GM23338 (cell line): ENCODE results near the gene C9orf85. TPM values are rescaled to one million over a fixed set of nuclear protein-coding genes. Genes with fewer than 3 reads are reported as not detected.

Source experiments
- ATAC-seq: fragments of 200-7000 bp; cut with Tn5 transposase; 3 replicates; pipeline ENCODE4 v1.9.1; 2020
- DNase-seq: peaks from one replicate; pipeline ENCODE4 v3.0.0-alpha.2; 2015; ENCODE audit warnings: low spot score
- H2AFZ ChIP-seq: fragments of 200-600 bp; sonication (generic); 2 replicates; pipeline ENCODE4 v1.8.0; 2016; ENCODE audit warnings: antibody characterized with exemption, mild to moderate bottlenecking, moderate library complexity
- H3F3A ChIP-seq: fragments of 200-600 bp; sonication (generic); replicated peaks from 2 replicates; pipeline ENCODE4 v1.8.0; 2017; ENCODE audit warnings: antibody characterized with exemption, mixed run types, low read depth
- H3K27ac ChIP-seq: fragments of 200-600 bp; sonication (generic); 2 replicates; pipeline ENCODE4 v1.6.1; 2016; ENCODE audit warnings: low read depth
- H3K27me3 ChIP-seq: fragments of 200-600 bp; sonication (generic); 2 replicates; pipeline ENCODE4 v1.8.0; 2016; ENCODE audit warnings: mild to moderate bottlenecking, mixed run types, moderate library complexity; ENCODE audit not compliant: insufficient read depth
- H3K36me3 ChIP-seq: fragments of 200-600 bp; sonication (generic); 2 replicates; pipeline ENCODE4 v1.8.0; 2016; ENCODE audit warnings: mild to moderate bottlenecking; ENCODE audit not compliant: insufficient read depth
- H3K4me1 ChIP-seq: fragments of 200-600 bp; sonication (generic); 2 replicates; pipeline ENCODE4 v1.8.0; 2016; ENCODE audit warnings: mild to moderate bottlenecking, moderate library complexity; ENCODE audit not compliant: insufficient read depth
- H3K4me2 ChIP-seq: fragments of 200-600 bp; sonication (generic); 2 replicates; pipeline ENCODE4 v1.7.1; 2017; ENCODE audit warnings: mixed run types
- H3K4me3 ChIP-seq: fragments of 200-600 bp; sonication (generic); 2 replicates; pipeline ENCODE4 v1.6.1; 2016; ENCODE audit warnings: mixed run types
- H3K79me2 ChIP-seq: fragments of 200-600 bp; sonication (generic); replicated peaks from 2 replicates; pipeline ENCODE4 v1.8.0; 2017; ENCODE audit warnings: mild to moderate bottlenecking; ENCODE audit not compliant: insufficient read depth
- H3K9me2 ChIP-seq: fragments of 200-600 bp; sonication (generic); 2 replicates; pipeline ENCODE4 v1.8.0; 2017; ENCODE audit not compliant: insufficient read depth
- H4K20me1 ChIP-seq: fragments of 200-600 bp; sonication (generic); replicated peaks from 2 replicates; pipeline ENCODE4 v1.8.0; 2017; ENCODE audit warnings: mild to moderate bottlenecking; ENCODE audit not compliant: insufficient read depth
- H3K27ac Mint-ChIP-seq: 2 replicates; pipeline ENCODE4 v1.8.0; 2020; ENCODE audit warnings: inconsistent platforms, mild to moderate bottlenecking, moderate library complexity, mixed read lengths
- H3K27me3 Mint-ChIP-seq: 3 replicates; pipeline ENCODE4 v1.8.0; 2022; ENCODE audit warnings: low read depth, mild to moderate bottlenecking, moderate library complexity, mixed read lengths, inconsistent platforms; ENCODE audit not compliant: insufficient read depth, poor library complexity
- H3K36me3 Mint-ChIP-seq: 3 replicates; pipeline ENCODE4 v1.8.0; 2021; ENCODE audit warnings: low read depth, mild to moderate bottlenecking, inconsistent platforms, moderate library complexity, mixed read lengths
- H3K4me1 Mint-ChIP-seq: 3 replicates; pipeline ENCODE4 v1.8.0; 2020; ENCODE audit warnings: mild to moderate bottlenecking, inconsistent platforms, mixed read lengths
- H3K4me3 Mint-ChIP-seq: 3 replicates; pipeline ENCODE4 v1.8.0; 2021; ENCODE audit warnings: moderate library complexity, mild to moderate bottlenecking, inconsistent platforms, mixed read lengths
- H3K9me3 Mint-ChIP-seq: 3 replicates; pipeline ENCODE4 v1.8.0; 2020; ENCODE audit warnings: moderate library complexity, mild to moderate bottlenecking, inconsistent platforms, mixed read lengths
- CREB1 ChIP-seq: fragments of 250-450 bp; sonication (Bioruptor Pico); IDR thresholded peaks from 2 replicates; pipeline ENCODE4 v1.5.0; 2020; ENCODE audit warnings: low read depth, mild to moderate bottlenecking, moderate library complexity
- EZH2 ChIP-seq: fragments of 200-600 bp; sonication (generic); IDR thresholded peaks from one replicate; pipeline ENCODE4 v1.8.0; 2017; ENCODE audit warnings: antibody characterized with exemption, mild to moderate bottlenecking, low read depth; ENCODE audit not compliant: unreplicated experiment
- EZH2phosphoT487 ChIP-seq: fragments of 200-600 bp; sonication (generic); IDR thresholded peaks from one replicate; pipeline ENCODE4 v1.8.1; 2018; ENCODE audit warnings: antibody characterized with exemption; ENCODE audit not compliant: unreplicated experiment
- JUNB ChIP-seq: IDR thresholded peaks from one replicate; pipeline ENCODE4 v1.6.1; 2016; ENCODE audit warnings: antibody characterized with exemption; ENCODE audit not compliant: unreplicated experiment
- NANOG ChIP-seq: IDR thresholded peaks from 2 replicates; pipeline ENCODE4 v1.6.1; 2016; ENCODE audit warnings: antibody characterized with exemption, borderline replicate concordance
- POLR2AphosphoS5 ChIP-seq: IDR thresholded peaks from 2 replicates; pipeline ENCODE4 v1.6.1; 2016; ENCODE audit warnings: antibody characterized with exemption, low read depth
- STAT1 ChIP-seq: IDR thresholded peaks from one replicate; pipeline ENCODE4 v1.6.1; 2016; ENCODE audit warnings: antibody characterized with exemption; ENCODE audit not compliant: unreplicated experiment
- ZNF114 ChIP-seq: fragments of 250-450 bp; sonication (Bioruptor Pico); IDR thresholded peaks from 2 replicates; pipeline ENCODE4 v1.5.0; 2020; ENCODE audit warnings: mild to moderate bottlenecking, moderate library complexity
- ZNF331 ChIP-seq: fragments of 250-450 bp; sonication (Bioruptor Pico); IDR thresholded peaks from 2 replicates; pipeline ENCODE4 v1.5.0; 2020; ENCODE audit warnings: low read depth, mild to moderate bottlenecking, moderate library complexity
- polyA plus RNA-seq: library from polyadenylated mRNA; unstranded; fragments of >200 nt; fragmentation: Nextera tagmentation; extraction: Ambion mirVana; gene quantifications from 2 replicates; pipeline ENCODE4 v1.2.1, GENCODE V29; 2016
- total RNA-seq: library from RNA; depleted of rRNA; stranded (reverse); fragments of >200 nt; shearing (Covaris generic); gene quantifications from 2 replicates; pipeline ENCODE4 v1.2.3, GENCODE V29; 2014
- TF ChIP-seq, protein P1 (sequence below), 2 experiments: fragments of 200-600 bp in 1 of 2; sonication (generic) in 1 of 2; conservative IDR thresholded peaks; 2 replicates each; pipeline versions ENCODE4 v1.5.1 to v1.6.1; 2016 to 2017; ENCODE audit warnings: antibody characterized with exemption in 2 of 2, low read depth in 2 of 2, mild to moderate bottlenecking in 2 of 2, moderate library complexity in 1 of 2
- TF ChIP-seq, protein P2 (sequence below): fragments of 250-450 bp; sonication (Bioruptor Pico); IDR thresholded peaks from 2 replicates; pipeline ENCODE4 v1.5.0; 2020; ENCODE audit warnings: mild to moderate bottlenecking, moderate library complexity
- TF ChIP-seq, protein P3 (sequence below): IDR thresholded peaks from 2 replicates; pipeline ENCODE4 v1.6.1; 2016; ENCODE audit warnings: antibody characterized with exemption

The C9orf85 gene
- total and polyA plus RNA-seq, 2 experiments from 2014 or later: 10.3 to 20.8 TPM

DNA sequence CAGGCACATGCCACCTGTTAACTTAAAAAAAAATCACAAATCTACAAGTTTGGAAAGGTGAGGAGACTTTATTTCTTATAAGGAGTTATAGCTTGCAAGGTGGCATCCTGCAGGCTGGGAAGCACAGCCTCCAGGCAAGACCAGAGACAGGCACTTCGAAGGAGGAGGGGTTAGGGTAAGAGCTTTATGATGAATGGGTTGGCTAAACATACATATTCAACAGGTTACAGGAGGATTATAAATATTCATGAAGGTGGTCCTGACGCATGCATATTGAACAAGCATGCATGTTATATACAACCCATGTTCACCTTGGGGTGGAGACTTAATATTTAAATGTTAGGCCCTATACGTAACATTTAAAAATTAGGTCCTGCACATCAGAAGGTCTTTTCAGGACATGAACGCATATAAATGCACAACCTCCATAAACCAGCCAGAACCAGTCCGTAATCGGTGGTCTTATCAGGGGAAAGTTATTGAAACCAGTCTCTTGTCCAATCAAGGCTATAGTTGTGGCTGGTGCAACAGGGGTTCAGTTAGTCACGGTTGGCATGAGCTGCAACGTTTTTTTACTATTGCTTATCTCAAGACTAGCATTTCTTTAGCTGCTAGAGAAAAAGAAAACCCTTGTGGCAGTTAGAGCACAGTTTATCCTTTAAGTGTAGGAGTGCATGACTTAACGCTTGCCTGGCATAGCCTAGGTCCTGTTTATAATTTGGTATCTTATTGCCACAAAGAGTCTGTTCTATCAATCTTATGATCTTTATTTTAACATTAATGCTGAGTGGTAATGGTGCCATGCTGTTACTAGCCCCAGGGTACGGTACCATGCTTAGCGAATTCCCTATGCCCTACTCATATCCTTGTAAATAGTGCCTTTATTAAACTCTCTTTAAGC lies 76.3 kb downstream of the C9orf85 start (continued):
- TF ChIP-seq, protein P1, sequence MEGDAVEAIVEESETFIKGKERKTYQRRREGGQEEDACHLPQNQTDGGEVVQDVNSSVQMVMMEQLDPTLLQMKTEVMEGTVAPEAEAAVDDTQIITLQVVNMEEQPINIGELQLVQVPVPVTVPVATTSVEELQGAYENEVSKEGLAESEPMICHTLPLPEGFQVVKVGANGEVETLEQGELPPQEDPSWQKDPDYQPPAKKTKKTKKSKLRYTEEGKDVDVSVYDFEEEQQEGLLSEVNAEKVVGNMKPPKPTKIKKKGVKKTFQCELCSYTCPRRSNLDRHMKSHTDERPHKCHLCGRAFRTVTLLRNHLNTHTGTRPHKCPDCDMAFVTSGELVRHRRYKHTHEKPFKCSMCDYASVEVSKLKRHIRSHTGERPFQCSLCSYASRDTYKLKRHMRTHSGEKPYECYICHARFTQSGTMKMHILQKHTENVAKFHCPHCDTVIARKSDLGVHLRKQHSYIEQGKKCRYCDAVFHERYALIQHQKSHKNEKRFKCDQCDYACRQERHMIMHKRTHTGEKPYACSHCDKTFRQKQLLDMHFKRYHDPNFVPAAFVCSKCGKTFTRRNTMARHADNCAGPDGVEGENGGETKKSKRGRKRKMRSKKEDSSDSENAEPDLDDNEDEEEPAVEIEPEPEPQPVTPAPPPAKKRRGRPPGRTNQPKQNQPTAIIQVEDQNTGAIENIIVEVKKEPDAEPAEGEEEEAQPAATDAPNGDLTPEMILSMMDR (conservative IDR thresholded peaks at IDR 0.05; ENCODE audit: low read depth in 2 of 2): no peak
- TF ChIP-seq POLR2AphosphoS5: no peak
- no peak for TF ChIP-seq NANOG
- no peak for TF ChIP-seq EZH2phosphoT487
- no peak for TF ChIP-seq ZNF331 (CRISPR knock-in tag)
- no peak for TF ChIP-seq CREB1

GRCh38 chr9:71990466-71990865 lies 79.0 kb downstream of the C9orf85 start:
- H3K4me3 ChIP-seq: no peak overlapping the region
- H3K9me2 ChIP-seq: 0 out of 2 replicates have a peak, but pooled peaks cover 3% of the 10 kb centered on the region
- Mint-ChIP-seq H3K4me1 (peaks cover 17% of the 10 kb centered on the region; the same call in 2 of the 3 replicates), H3K9me3 (no peaks in the 10 kb centered on the region; the same call in 2 of the 3 replicates), H3K36me3 (no peaks in the 10 kb centered on the region; the same call in 2 of the 3 replicates), H3K27me3 (peaks cover 2% of the 10 kb centered on the region), H3K4me3 (no peak overlapping the region), H3K27ac (no peak overlapping the region)
- H3K4me1 ChIP-seq: 0 out of 2 replicates have a peak, but pooled peaks cover 7% of the 10 kb centered on the region
- no peaks in the 10 kb centered on the region for H3K27me3 ChIP-seq
- no peak overlapping the region for H2AFZ ChIP-seq
- no peak for ATAC-seq
- DNase-seq: no peak
- H3K27ac ChIP-seq: no peak overlapping the region
- H3K79me2 ChIP-seq: no peaks in the 10 kb centered on the region
- H4K20me1 ChIP-seq: no peaks in the 10 kb centered on the region
- H3K36me3 ChIP-seq: no peaks in the 10 kb centered on the region
- no peaks in the 10 kb centered on the region for H3F3A ChIP-seq
- H3K4me2 ChIP-seq: no peak overlapping the region
- TF ChIP-seq JUNB (no peak), STAT1 (no peak), ZNF114 (no peak), POLR2AphosphoS5 (no peak), NANOG (no peak), EZH2phosphoT487 (no peak), ZNF331 (CRISPR knock-in tag) (no peak), EZH2 (no peak)
- TF ChIP-seq, protein P2, sequence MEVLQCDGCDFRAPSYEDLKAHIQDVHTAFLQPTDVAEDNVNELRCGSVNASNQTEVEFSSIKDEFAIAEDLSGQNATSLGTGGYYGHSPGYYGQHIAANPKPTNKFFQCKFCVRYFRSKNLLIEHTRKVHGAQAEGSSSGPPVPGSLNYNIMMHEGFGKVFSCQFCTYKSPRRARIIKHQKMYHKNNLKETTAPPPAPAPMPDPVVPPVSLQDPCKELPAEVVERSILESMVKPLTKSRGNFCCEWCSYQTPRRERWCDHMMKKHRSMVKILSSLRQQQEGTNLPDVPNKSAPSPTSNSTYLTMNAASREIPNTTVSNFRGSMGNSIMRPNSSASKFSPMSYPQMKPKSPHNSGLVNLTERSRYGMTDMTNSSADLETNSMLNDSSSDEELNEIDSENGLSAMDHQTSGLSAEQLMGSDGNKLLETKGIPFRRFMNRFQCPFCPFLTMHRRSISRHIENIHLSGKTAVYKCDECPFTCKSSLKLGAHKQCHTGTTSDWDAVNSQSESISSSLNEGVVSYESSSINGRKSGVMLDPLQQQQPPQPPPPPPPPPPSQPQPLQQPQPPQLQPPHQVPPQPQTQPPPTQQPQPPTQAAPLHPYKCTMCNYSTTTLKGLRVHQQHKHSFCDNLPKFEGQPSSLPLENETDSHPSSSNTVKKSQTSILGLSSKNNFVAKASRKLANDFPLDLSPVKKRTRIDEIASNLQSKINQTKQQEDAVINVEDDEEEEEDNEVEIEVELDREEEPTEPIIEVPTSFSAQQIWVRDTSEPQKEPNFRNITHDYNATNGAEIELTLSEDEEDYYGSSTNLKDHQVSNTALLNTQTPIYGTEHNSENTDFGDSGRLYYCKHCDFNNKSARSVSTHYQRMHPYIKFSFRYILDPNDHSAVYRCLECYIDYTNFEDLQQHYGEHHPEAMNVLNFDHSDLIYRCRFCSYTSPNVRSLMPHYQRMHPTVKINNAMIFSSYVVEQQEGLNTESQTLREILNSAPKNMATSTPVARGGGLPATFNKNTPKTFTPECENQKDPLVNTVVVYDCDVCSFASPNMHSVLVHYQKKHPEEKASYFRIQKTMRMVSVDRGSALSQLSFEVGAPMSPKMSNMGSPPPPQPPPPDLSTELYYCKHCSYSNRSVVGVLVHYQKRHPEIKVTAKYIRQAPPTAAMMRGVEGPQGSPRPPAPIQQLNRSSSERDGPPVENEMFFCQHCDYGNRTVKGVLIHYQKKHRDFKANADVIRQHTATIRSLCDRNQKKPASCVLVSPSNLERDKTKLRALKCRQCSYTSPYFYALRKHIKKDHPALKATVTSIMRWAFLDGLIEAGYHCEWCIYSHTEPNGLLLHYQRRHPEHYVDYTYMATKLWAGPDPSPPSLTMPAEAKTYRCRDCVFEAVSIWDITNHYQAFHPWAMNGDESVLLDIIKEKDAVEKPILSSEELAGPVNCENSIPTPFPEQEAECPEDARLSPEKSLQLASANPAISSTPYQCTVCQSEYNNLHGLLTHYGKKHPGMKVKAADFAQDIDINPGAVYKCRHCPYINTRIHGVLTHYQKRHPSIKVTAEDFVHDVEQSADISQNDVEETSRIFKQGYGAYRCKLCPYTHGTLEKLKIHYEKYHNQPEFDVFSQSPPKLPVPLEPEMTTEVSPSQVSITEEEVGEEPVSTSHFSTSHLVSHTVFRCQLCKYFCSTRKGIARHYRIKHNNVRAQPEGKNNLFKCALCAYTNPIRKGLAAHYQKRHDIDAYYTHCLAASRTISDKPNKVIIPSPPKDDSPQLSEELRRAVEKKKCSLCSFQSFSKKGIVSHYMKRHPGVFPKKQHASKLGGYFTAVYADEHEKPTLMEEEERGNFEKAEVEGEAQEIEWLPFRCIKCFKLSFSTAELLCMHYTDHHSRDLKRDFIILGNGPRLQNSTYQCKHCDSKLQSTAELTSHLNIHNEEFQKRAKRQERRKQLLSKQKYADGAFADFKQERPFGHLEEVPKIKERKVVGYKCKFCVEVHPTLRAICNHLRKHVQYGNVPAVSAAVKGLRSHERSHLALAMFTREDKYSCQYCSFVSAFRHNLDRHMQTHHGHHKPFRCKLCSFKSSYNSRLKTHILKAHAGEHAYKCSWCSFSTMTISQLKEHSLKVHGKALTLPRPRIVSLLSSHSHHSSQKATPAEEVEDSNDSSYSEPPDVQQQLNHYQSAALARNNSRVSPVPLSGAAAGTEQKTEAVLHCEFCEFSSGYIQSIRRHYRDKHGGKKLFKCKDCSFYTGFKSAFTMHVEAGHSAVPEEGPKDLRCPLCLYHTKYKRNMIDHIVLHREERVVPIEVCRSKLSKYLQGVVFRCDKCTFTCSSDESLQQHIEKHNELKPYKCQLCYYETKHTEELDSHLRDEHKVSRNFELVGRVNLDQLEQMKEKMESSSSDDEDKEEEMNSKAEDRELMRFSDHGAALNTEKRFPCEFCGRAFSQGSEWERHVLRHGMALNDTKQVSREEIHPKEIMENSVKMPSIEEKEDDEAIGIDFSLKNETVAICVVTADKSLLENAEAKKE (CRISPR knock-in tag): no peak
- TF ChIP-seq, protein P3, sequence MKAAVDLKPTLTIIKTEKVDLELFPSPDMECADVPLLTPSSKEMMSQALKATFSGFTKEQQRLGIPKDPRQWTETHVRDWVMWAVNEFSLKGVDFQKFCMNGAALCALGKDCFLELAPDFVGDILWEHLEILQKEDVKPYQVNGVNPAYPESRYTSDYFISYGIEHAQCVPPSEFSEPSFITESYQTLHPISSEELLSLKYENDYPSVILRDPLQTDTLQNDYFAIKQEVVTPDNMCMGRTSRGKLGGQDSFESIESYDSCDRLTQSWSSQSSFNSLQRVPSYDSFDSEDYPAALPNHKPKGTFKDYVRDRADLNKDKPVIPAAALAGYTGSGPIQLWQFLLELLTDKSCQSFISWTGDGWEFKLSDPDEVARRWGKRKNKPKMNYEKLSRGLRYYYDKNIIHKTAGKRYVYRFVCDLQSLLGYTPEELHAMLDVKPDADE: no peak
